ENCODE results near the gene DAG1. TPM values are rescaled to one million over a fixed set of nuclear protein-coding genes. Genes with fewer than 3 reads are reported as not detected.

Gene DAG1
- polyA plus RNA-seq, 3 donors = 3.9 to 5.8 (median 4.2) TPM

DNA sequence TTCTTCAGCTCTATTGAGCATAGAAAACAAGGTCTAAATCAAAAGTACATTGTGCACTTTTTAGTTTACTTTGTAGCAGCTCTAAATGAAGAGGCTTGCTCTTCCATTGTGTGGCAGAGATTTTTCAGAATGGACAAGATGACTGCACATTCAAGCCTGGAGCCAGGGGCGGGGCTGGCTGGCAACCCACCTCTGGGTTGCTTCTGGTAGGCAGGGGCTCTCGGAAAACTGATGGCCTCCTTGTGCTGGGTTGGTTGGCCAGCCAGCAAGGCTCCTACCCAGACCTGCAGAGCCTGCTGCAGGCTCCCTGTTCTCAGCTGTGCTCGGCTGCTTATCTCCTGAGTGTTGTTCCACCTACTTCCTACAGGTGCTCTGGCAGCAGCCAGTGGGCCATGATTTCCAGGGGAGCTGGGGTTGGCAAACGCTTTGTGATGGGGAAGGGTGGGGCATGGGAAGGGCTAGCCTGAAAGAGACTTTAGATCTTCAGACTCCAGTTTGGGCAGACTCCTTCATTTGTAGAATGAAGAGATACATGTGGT lies 93.0 kb downstream of the DAG1 start:
- H3K27ac Mint-ChIP-seq = no peak overlapping the region
- H3K9me3 Mint-ChIP-seq = peaks cover 0 to 5% (median 2%) of the 10 kb centered on the region in 7 donors
- no peaks in the 10 kb centered on the region for H3K79me2 ChIP-seq (ENCODE audit: insufficient read depth, low read length)
- no peak for DNase-seq
- H3K27me3 ChIP-seq (ENCODE audit: control insufficient read depth in 2 of 2, insufficient read depth in 2 of 2, low read length in 2 of 2) = peaks cover 2 to 7% of the 10 kb centered on the region in 2 donors
- peaks cover 7 to 18% (median 8%) of the 10 kb centered on the region in 3 donors for H3K27me3 Mint-ChIP-seq (ENCODE audit: low read depth in 3 of 3)
- no peaks in the 10 kb centered on the region for H4K20me1 ChIP-seq (ENCODE audit: insufficient read depth, low read length)
- no peak overlapping the region for H3K4me3 ChIP-seq (replicated peaks in 1 of 3; ENCODE audit: low read depth in 2 of 3, low read length in 3 of 3)
- intact Hi-C loops (cut with micrococcal nuclease) = no loop called here
- no peaks in the 10 kb centered on the region for H3K36me3 ChIP-seq (replicated peaks in 1 of 2; ENCODE audit: control insufficient read depth in 1 of 2, insufficient read depth in 2 of 2, low read length in 2 of 2)
- no peak overlapping the region for H2AFZ ChIP-seq (ENCODE audit: insufficient read depth, low read depth, low read length, poor library complexity, severe bottlenecking)
- H3K9me3 ChIP-seq (replicated peaks in 1 of 2; ENCODE audit: control insufficient read depth in 1 of 2, insufficient read depth in 1 of 2, low read length in 2 of 2) = no peaks in the 10 kb centered on the region
- H3K27ac ChIP-seq (ENCODE audit: low read depth in 1 of 2, low read length in 2 of 2) = no peak overlapping the region
- H3K9ac ChIP-seq (ENCODE audit: insufficient read depth, low read length, poor library complexity, severe bottlenecking) = no peak overlapping the region
- H3K4me2 ChIP-seq (replicated peaks; ENCODE audit: extremely low read depth, low read length, poor library complexity, severe bottlenecking) = no peak overlapping the region
- TF ChIP-seq, protein P1, sequence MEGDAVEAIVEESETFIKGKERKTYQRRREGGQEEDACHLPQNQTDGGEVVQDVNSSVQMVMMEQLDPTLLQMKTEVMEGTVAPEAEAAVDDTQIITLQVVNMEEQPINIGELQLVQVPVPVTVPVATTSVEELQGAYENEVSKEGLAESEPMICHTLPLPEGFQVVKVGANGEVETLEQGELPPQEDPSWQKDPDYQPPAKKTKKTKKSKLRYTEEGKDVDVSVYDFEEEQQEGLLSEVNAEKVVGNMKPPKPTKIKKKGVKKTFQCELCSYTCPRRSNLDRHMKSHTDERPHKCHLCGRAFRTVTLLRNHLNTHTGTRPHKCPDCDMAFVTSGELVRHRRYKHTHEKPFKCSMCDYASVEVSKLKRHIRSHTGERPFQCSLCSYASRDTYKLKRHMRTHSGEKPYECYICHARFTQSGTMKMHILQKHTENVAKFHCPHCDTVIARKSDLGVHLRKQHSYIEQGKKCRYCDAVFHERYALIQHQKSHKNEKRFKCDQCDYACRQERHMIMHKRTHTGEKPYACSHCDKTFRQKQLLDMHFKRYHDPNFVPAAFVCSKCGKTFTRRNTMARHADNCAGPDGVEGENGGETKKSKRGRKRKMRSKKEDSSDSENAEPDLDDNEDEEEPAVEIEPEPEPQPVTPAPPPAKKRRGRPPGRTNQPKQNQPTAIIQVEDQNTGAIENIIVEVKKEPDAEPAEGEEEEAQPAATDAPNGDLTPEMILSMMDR (IDR thresholded peaks at IDR 0.05) = no peak
- WGBS (ENCODE audit: insufficient coverage) = 85% methylated on average over 3 of the region's 4 CpGs
- no peaks in the 10 kb centered on the region for H3K4me1 Mint-ChIP-seq
- no peaks in the 10 kb centered on the region for H3K4me1 ChIP-seq (ENCODE audit: control insufficient read depth in 1 of 2, insufficient read depth in 2 of 2, low read length in 2 of 2)
- H3K36me3 Mint-ChIP-seq = no peaks in the 10 kb centered on the region
- no peak overlapping the region for H3K4me3 Mint-ChIP-seq

DNA sequence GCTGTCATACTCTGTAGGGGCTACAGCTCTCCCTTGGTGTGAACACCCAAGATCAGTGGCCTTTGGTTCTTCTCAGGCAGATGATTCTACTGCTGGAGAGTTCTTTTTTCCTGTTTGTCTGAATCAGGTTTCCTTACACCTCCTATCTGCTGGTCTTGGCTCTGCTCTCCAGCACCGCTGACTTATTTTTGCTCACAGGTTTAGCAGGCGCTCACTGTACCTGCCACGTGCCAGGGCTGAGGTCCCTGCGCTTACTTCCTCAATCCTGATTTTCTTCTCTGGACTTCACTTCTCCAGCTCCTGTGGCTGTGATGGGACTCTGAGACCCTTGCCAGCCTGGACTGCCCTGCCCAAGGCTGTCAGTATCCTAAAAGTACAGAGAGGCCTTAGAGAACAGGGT lies 93.7 kb downstream of the DAG1 start:
- H3K9me3 ChIP-seq (replicated peaks in 1 of 2; ENCODE audit: control insufficient read depth in 1 of 2, insufficient read depth in 1 of 2, low read length in 2 of 2) = no peaks in the 10 kb centered on the region
- no peaks in the 10 kb centered on the region for H3K79me2 ChIP-seq (ENCODE audit: insufficient read depth, low read length)
- no peak overlapping the region for H3K4me3 ChIP-seq (replicated peaks in 1 of 3; ENCODE audit: low read depth in 2 of 3, low read length in 3 of 3)
- DNase-seq = no peak
- no peaks in the 10 kb centered on the region for H3K36me3 ChIP-seq (replicated peaks in 1 of 2; ENCODE audit: control insufficient read depth in 1 of 2, insufficient read depth in 2 of 2, low read length in 2 of 2)
- TF ChIP-seq, protein P1 (IDR thresholded peaks at IDR 0.05) = no peak
- no peaks in the 10 kb centered on the region for H4K20me1 ChIP-seq (ENCODE audit: insufficient read depth, low read length)
- peaks cover 2 to 5% of the 10 kb centered on the region in 2 donors for H3K27me3 ChIP-seq (ENCODE audit: control insufficient read depth in 2 of 2, insufficient read depth in 2 of 2, low read length in 2 of 2)
- Mint-ChIP-seq H3K27me3 (ENCODE audit: low read depth in 3 of 3) (peaks cover 7 to 14% (median 8%) of the 10 kb centered on the region in 3 donors), H3K4me1 (no peaks in the 10 kb centered on the region), H3K36me3 (no peaks in the 10 kb centered on the region), H3K27ac (no peak overlapping the region), H3K4me3 (no peak overlapping the region), H3K9me3 (peaks cover 0 to 5% (median 2%) of the 10 kb centered on the region in 7 donors)
- 84% methylated on average over 4 of the region's 4 CpGs for WGBS (ENCODE audit: insufficient coverage)
- intact Hi-C loops (cut with micrococcal nuclease) = no loop called here
- no peak overlapping the region for H2AFZ ChIP-seq (ENCODE audit: insufficient read depth, low read depth, low read length, poor library complexity, severe bottlenecking)
- no peak overlapping the region for H3K9ac ChIP-seq (ENCODE audit: insufficient read depth, low read length, poor library complexity, severe bottlenecking)
- H3K4me1 ChIP-seq (ENCODE audit: control insufficient read depth in 1 of 2, insufficient read depth in 2 of 2, low read length in 2 of 2) = no peaks in the 10 kb centered on the region
- H3K4me2 ChIP-seq (replicated peaks; ENCODE audit: extremely low read depth, low read length, poor library complexity, severe bottlenecking) = no peak overlapping the region
- no peak overlapping the region for H3K27ac ChIP-seq (ENCODE audit: low read depth in 1 of 2, low read length in 2 of 2)

All from CD14-positive monocyte (primary cell).